Endodermal cell (in vitro differentiated cells): ENCODE results near the gene KCNQ2. TPM values are rescaled to one million over a fixed set of nuclear protein-coding genes. Genes with fewer than 3 reads are reported as not detected.
A peak's percentile ranks its signal among the peaks of the same experiment; 100 is the strongest.

Source experiments
- DNase-seq: peaks from one replicate; pipeline ENCODE4 v3.0.0-alpha.2; 2017
- H3K27ac ChIP-seq: 2 replicates; pipeline ENCODE4 v1.5.1; 2013; ENCODE audit warnings: mild to moderate bottlenecking, low read depth, low read length, moderate library complexity
- H3K27me3 ChIP-seq: 2 replicates; pipeline ENCODE4 v1.6.1; 2013; ENCODE audit warnings: mild to moderate bottlenecking, low read length, moderate library complexity; ENCODE audit not compliant: insufficient read depth, control insufficient read depth, poor library complexity, severe bottlenecking
- H3K36me3 ChIP-seq: 2 replicates; pipeline ENCODE4 v1.7.0; 2013; ENCODE audit warnings: mild to moderate bottlenecking, low read length, moderate library complexity; ENCODE audit not compliant: control insufficient read depth, insufficient read depth
- H3K4me1 ChIP-seq: one replicate; pipeline ENCODE4 v1.7.0; 2013; ENCODE audit warnings: low read length; ENCODE audit not compliant: control insufficient read depth, insufficient read depth
- H3K4me3 ChIP-seq: 2 replicates; pipeline ENCODE4 v1.5.1; 2013; ENCODE audit warnings: mild to moderate bottlenecking, low read length, moderate library complexity
- H3K9ac ChIP-seq: 2 replicates; pipeline ENCODE4 v1.6.1; 2013; ENCODE audit warnings: mild to moderate bottlenecking, low read length, moderate library complexity; ENCODE audit not compliant: poor library complexity, severe bottlenecking; ENCODE audit errors: extremely low read depth
- H3K9me3 ChIP-seq: 2 replicates; pipeline ENCODE4 v1.6.1; 2013; ENCODE audit warnings: mild to moderate bottlenecking, low read length, moderate library complexity; ENCODE audit not compliant: control insufficient read depth
- H3K27ac Mint-ChIP-seq: 2 replicates; pipeline ENCODE4 v1.8.0; 2020; ENCODE audit warnings: mixed read lengths
- H3K27me3 Mint-ChIP-seq: 2 replicates; pipeline ENCODE4 v1.8.0; 2021; ENCODE audit warnings: mild to moderate bottlenecking, mixed read lengths; ENCODE audit not compliant: insufficient read depth
- H3K36me3 Mint-ChIP-seq: 2 replicates; pipeline ENCODE4 v1.8.0; 2020; ENCODE audit warnings: low read depth, mixed read lengths
- H3K4me1 Mint-ChIP-seq: 2 replicates; pipeline ENCODE4 v1.8.0; 2020; ENCODE audit warnings: mixed read lengths
- H3K4me3 Mint-ChIP-seq: 2 replicates; pipeline ENCODE4 v1.8.0; 2020; ENCODE audit warnings: mild to moderate bottlenecking, moderate library complexity, mixed read lengths
- H3K9me3 Mint-ChIP-seq: 2 replicates; pipeline ENCODE4 v1.8.0; 2020; ENCODE audit warnings: mild to moderate bottlenecking, mixed read lengths
- CTCF ChIP-seq: fragments of 200-600 bp; sonication (generic); conservative IDR thresholded peaks from 2 replicates; pipeline ENCODE4 v1.5.0; 2021; ENCODE audit warnings: antibody characterized with exemption, mild to moderate bottlenecking
- WGBS, 2 experiments: methylation state at CpG; one replicate each; pipeline versions ENCODE4 v1.1.5 to v1.1.7; 2013; ENCODE audit warnings: missing lambda C conversion rate in 2 of 2, mixed read lengths in 1 of 2; ENCODE audit not compliant: insufficient coverage in 1 of 2, insufficient read length in 1 of 2; 5-methylcytosine and 5-hydroxymethylcytosine counted together
- total RNA-seq, 2 donors: library from RNA; stranded (reverse); fragmentation: NEBNext Ultra II Directional in 1 of 2; extraction: Animal tissue kit (Norgen Biotek cat#: 25700) in 1 of 2; gene quantifications; 2 replicates in 1 of 2; 3 replicates in 1 of 2; pipeline ENCODE4 v1.2.1, GENCODE V29; 2021

The KCNQ2 gene
- total RNA-seq, 2 donors from 2014 or later, result 36.4 to 62.8 TPM

GRCh38 chr20:63495741-63496595 is 23.5 kb upstream of the KCNQ2 start:
- Mint-ChIP-seq H3K27ac (no peak overlapping the region), H3K36me3 (peaks cover 7% of the 10 kb centered on the region), H3K9me3 (no peaks in the 10 kb centered on the region), H3K27me3 (peaks cover 42% of the 10 kb centered on the region), H3K4me3 (no peak overlapping the region), H3K4me1 (no peaks in the 10 kb centered on the region)
- peak; percentile 100 for TF ChIP-seq CTCF
- no peak overlapping the region for H3K4me3 ChIP-seq
- no peaks in the 10 kb centered on the region for H3K4me1 ChIP-seq
- WGBS, 2 experiments, result 29 to 42% methylated on average over 24 to 47 of the region's 48 CpGs
- H3K9ac ChIP-seq, result no peak overlapping the region
- H3K27ac ChIP-seq, result no peak overlapping the region
- peaks cover 36% of the 10 kb centered on the region for H3K27me3 ChIP-seq
- no peaks in the 10 kb centered on the region for H3K36me3 ChIP-seq
- DNase-seq, result peak; percentile 89
- H3K9me3 ChIP-seq, result no peaks in the 10 kb centered on the region

- Histone ChIP-seq H3K27ac (no peak overlapping the region), H3K9me3 (no peaks in the 10 kb centered on the region), H3K4me1 (no peaks in the 10 kb centered on the region), H3K4me3 (no peak overlapping the region), H3K36me3 (no peaks in the 10 kb centered on the region), H3K27me3 (peaks cover 35% of the 10 kb centered on the region), H3K9ac (no peak overlapping the region)
- Mint-ChIP-seq H3K27me3 (peaks cover 42% of the 10 kb centered on the region), H3K4me1 (no peaks in the 10 kb centered on the region), H3K36me3 (peaks cover 7% of the 10 kb centered on the region), H3K27ac (no peak overlapping the region), H3K9me3 (no peaks in the 10 kb centered on the region), H3K4me3 (no peak overlapping the region)
- DNase-seq, result no peak
- no peak for TF ChIP-seq CTCF
- 90 to 92% methylated on average over 7 to 8 of the region's 8 CpGs for WGBS, 2 experiments
Observed at GRCh38 chr20:63495167-63495720, 22.8 kb upstream of the KCNQ2 start.

GRCh38 chr20:63494420-63495166 is 22.1 kb upstream of the KCNQ2 start:
- no peak overlapping the region for H3K9ac ChIP-seq
- H3K27ac ChIP-seq, result no peak overlapping the region
- TF ChIP-seq CTCF, result no peak
- Mint-ChIP-seq H3K4me3 (no peak overlapping the region), H3K27ac (no peak overlapping the region), H3K27me3 (peaks cover 42% of the 10 kb centered on the region), H3K4me1 (no peaks in the 10 kb centered on the region), H3K9me3 (no peaks in the 10 kb centered on the region), H3K36me3 (peaks cover 7% of the 10 kb centered on the region)
- WGBS, 2 experiments, result 92 to 93% methylated on average over 31 to 51 of the region's 51 CpGs
- no peaks in the 10 kb centered on the region for H3K36me3 ChIP-seq
- no peaks in the 10 kb centered on the region for H3K9me3 ChIP-seq
- H3K4me1 ChIP-seq, result no peaks in the 10 kb centered on the region
- H3K27me3 ChIP-seq, result peaks cover 33% of the 10 kb centered on the region
- no peak for DNase-seq
- no peak overlapping the region for H3K4me3 ChIP-seq
